Activated naive CD8-positive, alpha-beta T cell treated with anti-CD3 and anti-CD28 coated beads, Interleukin-2, amount 50 U/mL, for 24 hours (primary cell): ENCODE data around the gene VWA8.

Experiments
- ATAC-seq: fragments of 150-1000 bp; cut with Tn5 transposase; one replicate; pipeline ENCODE4 v1.10.0; 2021
- DNase-seq: peaks from one replicate; pipeline ENCODE4 v3.0.0; 2021
- H3K27ac Mint-ChIP-seq: one replicate; pipeline ENCODE4 v1.8.0; 2021; ENCODE audit warnings: mild to moderate bottlenecking, mixed read lengths
- H3K27me3 Mint-ChIP-seq: one replicate; pipeline ENCODE4 v1.8.0; 2021; ENCODE audit warnings: mixed read lengths
- H3K36me3 Mint-ChIP-seq: one replicate; pipeline ENCODE4 v1.8.0; 2021; ENCODE audit warnings: low read depth, mixed read lengths
- H3K4me1 Mint-ChIP-seq: one replicate; pipeline ENCODE4 v1.8.0; 2021; ENCODE audit warnings: mixed read lengths
- H3K4me3 Mint-ChIP-seq: one replicate; pipeline ENCODE4 v1.8.0; 2021; ENCODE audit warnings: mild to moderate bottlenecking, moderate library complexity, mixed read lengths
- H3K9me3 Mint-ChIP-seq: one replicate; pipeline ENCODE4 v1.8.0; 2021; ENCODE audit warnings: mixed read lengths

Gene VWA8

GRCh38 chr13:41945926-41946325, 15.0 kb downstream of the VWA8 start:
- no peak for ATAC-seq
- no peak for DNase-seq
- Mint-ChIP-seq H3K4me1 (peaks cover 9% of the 10 kb centered on the region), H3K4me3 (no peak overlapping the region), H3K9me3 (peaks cover 22% of the 10 kb centered on the region), H3K27me3 (no peaks in the 10 kb centered on the region), H3K27ac (no peak overlapping the region), H3K36me3 (peaks cover 61% of the 10 kb centered on the region)

- H3K4me3 Mint-ChIP-seq = no peak overlapping the region
- H3K36me3 Mint-ChIP-seq = peaks cover 54% of the 10 kb centered on the region
- no peak for DNase-seq
- H3K9me3 Mint-ChIP-seq = peaks cover 22% of the 10 kb centered on the region
- H3K27me3 Mint-ChIP-seq = no peaks in the 10 kb centered on the region
- H3K27ac Mint-ChIP-seq = no peak overlapping the region
- peaks cover 10% of the 10 kb centered on the region for H3K4me1 Mint-ChIP-seq
- no peak for ATAC-seq
These were observed 16.1 kb downstream of the VWA8 start for GRCh38 chr13:41944635-41945397.

GRCh38 chr13:41944229-41944628, 16.7 kb downstream of the VWA8 start:
- H3K9me3 Mint-ChIP-seq = peaks cover 22% of the 10 kb centered on the region
- no peak overlapping the region for H3K27ac Mint-ChIP-seq
- DNase-seq = no peak
- ATAC-seq = no peak
- peaks cover 10% of the 10 kb centered on the region for H3K4me1 Mint-ChIP-seq
- H3K36me3 Mint-ChIP-seq = peaks cover 51% of the 10 kb centered on the region
- no peaks in the 10 kb centered on the region for H3K27me3 Mint-ChIP-seq
- H3K4me3 Mint-ChIP-seq = no peak overlapping the region

- DNase-seq = no peak
- Mint-ChIP-seq H3K27ac (no peak overlapping the region), H3K36me3 (peaks cover 37% of the 10 kb centered on the region), H3K4me3 (no peak overlapping the region), H3K27me3 (no peaks in the 10 kb centered on the region), H3K4me1 (peaks cover 10% of the 10 kb centered on the region), H3K9me3 (peaks cover 22% of the 10 kb centered on the region)
- ATAC-seq = no peak
These were observed 18.3 kb downstream of the VWA8 start for GRCh38 chr13:41942462-41943094.

- ATAC-seq = no peak
- Mint-ChIP-seq H3K27ac (no peak overlapping the region), H3K4me3 (no peak overlapping the region), H3K36me3 (peaks cover 23% of the 10 kb centered on the region), H3K27me3 (no peaks in the 10 kb centered on the region), H3K9me3 (peaks cover 12% of the 10 kb centered on the region), H3K4me1 (peaks cover 12% of the 10 kb centered on the region)
- no peak for DNase-seq
These were observed 19.7 kb downstream of the VWA8 start for GRCh38 chr13:41941174-41941573.

GRCh38 chr13:41939398-41939797, 21.5 kb downstream of the VWA8 start:
- Mint-ChIP-seq H3K27me3 (no peaks in the 10 kb centered on the region), H3K9me3 (no peaks in the 10 kb centered on the region), H3K4me3 (no peak overlapping the region), H3K4me1 (peaks cover 17% of the 10 kb centered on the region), H3K36me3 (peaks cover 9% of the 10 kb centered on the region), H3K27ac (no peak overlapping the region)
- ATAC-seq (no peak), DNase-seq (no peak)

GRCh38 chr13:41938918-41939317, 22.0 kb downstream of the VWA8 start:
- ATAC-seq = no peak
- Mint-ChIP-seq H3K27ac (no peak overlapping the region), H3K4me3 (no peak overlapping the region), H3K4me1 (peaks cover 17% of the 10 kb centered on the region), H3K9me3 (no peaks in the 10 kb centered on the region), H3K36me3 (peaks cover 8% of the 10 kb centered on the region), H3K27me3 (no peaks in the 10 kb centered on the region)
- DNase-seq = no peak

GRCh38 chr13:41937388-41937787, 23.5 kb downstream of the VWA8 start:
- H3K27me3 Mint-ChIP-seq = no peaks in the 10 kb centered on the region

GRCh38 chr13:41935501-41935900, 25.4 kb downstream of the VWA8 start:
- ATAC-seq (no peak), DNase-seq (no peak)
- no peak overlapping the region for H3K27ac Mint-ChIP-seq
- H3K4me1 Mint-ChIP-seq = peaks cover 28% of the 10 kb centered on the region
- H3K36me3 Mint-ChIP-seq = peaks cover 16% of the 10 kb centered on the region
- H3K9me3 Mint-ChIP-seq = no peaks in the 10 kb centered on the region
- no peaks in the 10 kb centered on the region for H3K27me3 Mint-ChIP-seq
- no peak overlapping the region for H3K4me3 Mint-ChIP-seq

More at GRCh38 chr13:41937388-41937787, 23.5 kb downstream of the VWA8 start:
- no peaks in the 10 kb centered on the region for H3K9me3 Mint-ChIP-seq
- no peak overlapping the region for H3K4me3 Mint-ChIP-seq
- H3K4me1 Mint-ChIP-seq = peaks cover 20% of the 10 kb centered on the region
- no peak for DNase-seq
- H3K36me3 Mint-ChIP-seq = peaks cover 13% of the 10 kb centered on the region
- H3K27ac Mint-ChIP-seq = no peak overlapping the region
- ATAC-seq = no peak

- H3K36me3 Mint-ChIP-seq = peaks cover 21% of the 10 kb centered on the region
- DNase-seq (no peak), ATAC-seq (no peak)
- H3K4me1 Mint-ChIP-seq = peaks cover 32% of the 10 kb centered on the region
- no peak overlapping the region for H3K4me3 Mint-ChIP-seq
- no peaks in the 10 kb centered on the region for H3K9me3 Mint-ChIP-seq
- H3K27me3 Mint-ChIP-seq = no peaks in the 10 kb centered on the region
- no peak overlapping the region for H3K27ac Mint-ChIP-seq
These were observed 25.9 kb downstream of the VWA8 start for GRCh38 chr13:41934994-41935393.

- Mint-ChIP-seq H3K27me3 (no peaks in the 10 kb centered on the region), H3K36me3 (peaks cover 29% of the 10 kb centered on the region), H3K4me3 (no peak overlapping the region), H3K4me1 (peaks cover 41% of the 10 kb centered on the region), H3K9me3 (no peaks in the 10 kb centered on the region), H3K27ac (no peak overlapping the region)
- ATAC-seq (no peak), DNase-seq (no peak)
These were observed 26.8 kb downstream of the VWA8 start for GRCh38 chr13:41934120-41934519.

- ATAC-seq (no peak), DNase-seq (no peak)
- Mint-ChIP-seq H3K4me3 (no peak overlapping the region), H3K4me1 (peaks cover 66% of the 10 kb centered on the region), H3K36me3 (peaks cover 42% of the 10 kb centered on the region), H3K27me3 (no peaks in the 10 kb centered on the region), H3K9me3 (no peaks in the 10 kb centered on the region), H3K27ac (peak overlapping the region; percentile 12)
These were observed 29.6 kb downstream of the VWA8 start for GRCh38 chr13:41931337-41931736.

GRCh38 chr13:41930154-41930553, 30.8 kb downstream of the VWA8 start:
- Mint-ChIP-seq H3K4me3 (no peak overlapping the region), H3K4me1 (peaks cover 64% of the 10 kb centered on the region)

GRCh38 chr13:41928323-41928722, 32.6 kb downstream of the VWA8 start:
- peak overlapping the region; percentile 61 for H3K4me3 Mint-ChIP-seq
- DNase-seq (no peak), ATAC-seq (no peak)
- H3K36me3 Mint-ChIP-seq = peaks cover 59% of the 10 kb centered on the region
- peak overlapping the region; percentile 81 for H3K27ac Mint-ChIP-seq
- peaks cover 22% of the 10 kb centered on the region for H3K9me3 Mint-ChIP-seq
- no peaks in the 10 kb centered on the region for H3K27me3 Mint-ChIP-seq
- peaks cover 80% of the 10 kb centered on the region for H3K4me1 Mint-ChIP-seq

More at GRCh38 chr13:41930154-41930553, 30.8 kb downstream of the VWA8 start:
- no peak for DNase-seq
- Mint-ChIP-seq H3K27me3 (no peaks in the 10 kb centered on the region), H3K9me3 (peaks cover 6% of the 10 kb centered on the region), H3K36me3 (peaks cover 47% of the 10 kb centered on the region), H3K27ac (peak overlapping the region; percentile 12)
- ATAC-seq = no peak

GRCh38 chr13:41925014-41925413, 35.9 kb downstream of the VWA8 start:
- peaks cover 29% of the 10 kb centered on the region for H3K9me3 Mint-ChIP-seq

More at GRCh38 chr13:41925014-41925413, 35.9 kb downstream of the VWA8 start:
- no peak for DNase-seq
- no peak overlapping the region for H3K4me3 Mint-ChIP-seq
- H3K27me3 Mint-ChIP-seq = no peaks in the 10 kb centered on the region
- H3K4me1 Mint-ChIP-seq = peaks cover 70% of the 10 kb centered on the region
- H3K36me3 Mint-ChIP-seq = peaks cover 75% of the 10 kb centered on the region
- ATAC-seq = no peak
- H3K27ac Mint-ChIP-seq = no peak overlapping the region
